ENCODE results near the gene CASKIN2. TPM values are rescaled to one million over a fixed set of nuclear protein-coding genes. Genes with fewer than 3 reads are reported as not detected.

CASKIN2 gene
- total RNA-seq, 1 experiment from 2014 or later, result 19.2 TPM

DNA sequence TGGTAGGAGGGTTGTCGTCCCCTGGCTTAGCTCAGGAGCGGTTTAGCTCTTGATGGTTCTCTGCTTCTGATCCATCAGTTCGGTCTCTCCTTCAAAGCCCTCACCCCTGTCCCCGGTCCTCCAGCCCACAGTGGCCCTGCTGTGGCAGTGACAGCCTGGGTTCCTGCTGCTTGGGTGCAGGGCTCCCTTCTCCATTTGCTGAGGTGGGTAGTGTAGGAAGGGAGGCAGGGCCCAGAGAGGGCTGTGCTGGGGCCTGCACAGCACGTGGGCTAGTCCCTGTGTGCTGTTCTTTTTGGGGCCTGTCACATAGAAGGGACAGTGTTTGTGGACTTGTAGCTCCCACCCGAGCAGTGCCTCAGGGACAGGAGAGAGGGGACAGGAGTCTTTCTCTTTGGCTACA lies 40.6 kb downstream of the CASKIN2 start:
- CTCF ChIA-PET, result interaction anchor here (1.0 kb wide), 1 partner anchor 63 kb away, joined by 3 read pairs; no protein-coding TSS in a partner anchor
- H3K27me3 Mint-ChIP-seq (ENCODE audit: insufficient read depth, unreplicated experiment), result no peaks in the 10 kb centered on the region
- H3K36me3 Mint-ChIP-seq (ENCODE audit: insufficient read depth, unreplicated experiment), result peaks cover 24% of the 10 kb centered on the region
- no TSS peak for BruUV-seq (replicated peaks)
- POLR2A ChIA-PET, result interaction anchor here (0.7 to 0.9 kb wide), 2 partner anchors 42 to 466 kb away, joined by 3 to 4 read pairs; partner anchors contain the start of genes FBF1 and TSEN54
- intact Hi-C loops (cut with micrococcal nuclease), result no loop called here
- no peak for DNase-seq (ENCODE audit: unreplicated experiment)
- H3K4me1 Mint-ChIP-seq (ENCODE audit: insufficient read depth, unreplicated experiment), result no peaks in the 10 kb centered on the region
- no peak overlapping the region for H3K4me3 Mint-ChIP-seq (ENCODE audit: unreplicated experiment)
- no peaks in the 10 kb centered on the region for H3K9me3 Mint-ChIP-seq (ENCODE audit: unreplicated experiment)
- H3K27ac Mint-ChIP-seq (ENCODE audit: low read depth, unreplicated experiment), result no peak overlapping the region
- TF ChIP-seq, protein P1, sequence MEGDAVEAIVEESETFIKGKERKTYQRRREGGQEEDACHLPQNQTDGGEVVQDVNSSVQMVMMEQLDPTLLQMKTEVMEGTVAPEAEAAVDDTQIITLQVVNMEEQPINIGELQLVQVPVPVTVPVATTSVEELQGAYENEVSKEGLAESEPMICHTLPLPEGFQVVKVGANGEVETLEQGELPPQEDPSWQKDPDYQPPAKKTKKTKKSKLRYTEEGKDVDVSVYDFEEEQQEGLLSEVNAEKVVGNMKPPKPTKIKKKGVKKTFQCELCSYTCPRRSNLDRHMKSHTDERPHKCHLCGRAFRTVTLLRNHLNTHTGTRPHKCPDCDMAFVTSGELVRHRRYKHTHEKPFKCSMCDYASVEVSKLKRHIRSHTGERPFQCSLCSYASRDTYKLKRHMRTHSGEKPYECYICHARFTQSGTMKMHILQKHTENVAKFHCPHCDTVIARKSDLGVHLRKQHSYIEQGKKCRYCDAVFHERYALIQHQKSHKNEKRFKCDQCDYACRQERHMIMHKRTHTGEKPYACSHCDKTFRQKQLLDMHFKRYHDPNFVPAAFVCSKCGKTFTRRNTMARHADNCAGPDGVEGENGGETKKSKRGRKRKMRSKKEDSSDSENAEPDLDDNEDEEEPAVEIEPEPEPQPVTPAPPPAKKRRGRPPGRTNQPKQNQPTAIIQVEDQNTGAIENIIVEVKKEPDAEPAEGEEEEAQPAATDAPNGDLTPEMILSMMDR (IDR thresholded peaks at IDR 0.05; ENCODE audit: unreplicated experiment), result no peak

DNA sequence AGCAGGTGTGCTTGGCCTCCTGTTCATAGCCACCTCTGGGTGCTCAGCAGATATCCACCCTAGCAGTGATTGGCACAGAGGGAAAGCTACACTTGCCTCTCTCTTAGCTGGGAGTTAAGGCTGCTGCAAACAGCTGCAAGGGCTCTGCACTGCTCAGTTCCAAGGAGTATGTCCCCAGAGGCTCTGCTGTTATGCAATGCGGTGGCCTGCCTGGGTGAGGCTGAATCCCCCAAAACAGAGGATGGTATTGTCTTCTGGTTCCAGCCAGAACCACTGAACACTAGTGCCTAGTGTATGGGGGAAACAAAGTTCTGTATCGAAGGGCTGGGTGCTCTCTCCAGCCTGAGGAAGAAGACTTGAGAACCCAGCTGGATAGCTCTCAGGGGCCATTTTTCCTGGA lies 42.1 kb downstream of the CASKIN2 start:
- no peaks in the 10 kb centered on the region for H3K9me3 Mint-ChIP-seq (ENCODE audit: unreplicated experiment)
- ChIA-PET POLR2A (no interaction called here), CTCF (interaction anchor here (0.6 to 1.2 kb wide), 2 partner anchors 48 to 77 kb away, joined by 3 read pairs; no protein-coding TSS in a partner anchor)
- H3K4me3 Mint-ChIP-seq (ENCODE audit: unreplicated experiment), result no peak overlapping the region
- no peak overlapping the region for H3K27ac Mint-ChIP-seq (ENCODE audit: low read depth, unreplicated experiment)
- H3K36me3 Mint-ChIP-seq (ENCODE audit: insufficient read depth, unreplicated experiment), result peaks cover 23% of the 10 kb centered on the region
- no TSS peak for BruUV-seq (replicated peaks)
- no peaks in the 10 kb centered on the region for H3K27me3 Mint-ChIP-seq (ENCODE audit: insufficient read depth, unreplicated experiment)
- DNase-seq (ENCODE audit: unreplicated experiment), result no peak
- H3K4me1 Mint-ChIP-seq (ENCODE audit: insufficient read depth, unreplicated experiment), result no peaks in the 10 kb centered on the region
- intact Hi-C loops (cut with micrococcal nuclease), result no loop called here
- TF ChIP-seq, protein P1 (IDR thresholded peaks at IDR 0.05; ENCODE audit: unreplicated experiment), result no peak

DNA sequence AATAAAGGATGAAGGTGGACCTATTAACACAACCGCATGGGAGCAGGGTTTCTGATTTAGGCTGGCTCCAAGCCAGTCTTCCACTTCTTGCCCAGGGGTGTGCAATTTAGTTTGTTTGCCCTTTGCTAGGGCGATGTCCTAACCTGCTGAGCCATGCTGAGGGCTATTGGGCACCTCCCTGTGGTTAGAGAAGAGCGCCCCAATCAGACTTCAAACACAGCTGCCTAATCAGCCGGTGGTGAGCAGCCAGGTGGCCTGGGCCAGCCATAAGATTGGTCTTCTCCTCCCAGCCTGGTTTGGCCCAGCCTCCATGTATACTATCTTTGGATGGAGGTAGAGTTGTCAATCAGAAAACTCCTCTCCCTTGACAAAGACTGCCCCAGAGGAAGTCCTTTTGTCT lies 43.2 kb downstream of the CASKIN2 start:
- TF ChIP-seq, protein P1 (IDR thresholded peaks at IDR 0.05; ENCODE audit: unreplicated experiment), result no peak
- Mint-ChIP-seq H3K27ac (ENCODE audit: low read depth, unreplicated experiment) (no peak overlapping the region), H3K4me1 (ENCODE audit: insufficient read depth, unreplicated experiment) (no peaks in the 10 kb centered on the region), H3K4me3 (ENCODE audit: unreplicated experiment) (no peak overlapping the region), H3K36me3 (ENCODE audit: insufficient read depth, unreplicated experiment) (peaks cover 17% of the 10 kb centered on the region), H3K9me3 (ENCODE audit: unreplicated experiment) (no peaks in the 10 kb centered on the region), H3K27me3 (ENCODE audit: insufficient read depth, unreplicated experiment) (no peaks in the 10 kb centered on the region)
- no peak for DNase-seq (ENCODE audit: unreplicated experiment)
- BruUV-seq (replicated peaks), result no TSS peak
- ChIA-PET POLR2A (no interaction called here), CTCF (interaction anchor here (0.6 to 1.2 kb wide), 3 partner anchors 8 to 47 kb away, joined by 3 read pairs; no protein-coding TSS in a partner anchor)
- intact Hi-C loops (cut with micrococcal nuclease), result no loop called here

DNA sequence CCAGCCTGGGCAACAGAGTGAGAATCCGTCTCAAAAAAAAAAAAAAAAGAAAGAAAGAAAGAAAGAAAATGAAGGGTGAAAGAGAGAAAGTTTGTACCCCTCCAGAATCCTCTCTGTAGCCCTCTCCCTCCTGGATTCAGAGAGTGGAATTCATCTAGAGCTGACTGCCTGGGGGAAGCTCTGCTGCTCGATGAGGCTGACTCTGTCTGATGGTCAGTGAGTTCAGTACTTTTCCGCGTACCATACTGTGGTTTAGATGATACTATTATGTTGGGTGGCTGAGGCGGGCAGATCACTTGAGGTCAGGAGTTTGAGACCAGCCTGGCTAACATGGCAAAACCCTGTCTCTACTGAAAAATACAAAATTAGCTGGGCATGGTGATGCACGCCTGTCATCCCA lies 44.1 kb downstream of the CASKIN2 start:
- no TSS peak for BruUV-seq (replicated peaks)
- Mint-ChIP-seq H3K36me3 (ENCODE audit: insufficient read depth, unreplicated experiment) (peaks cover 15% of the 10 kb centered on the region), H3K4me3 (ENCODE audit: unreplicated experiment) (no peak overlapping the region), H3K9me3 (ENCODE audit: unreplicated experiment) (no peaks in the 10 kb centered on the region), H3K27me3 (ENCODE audit: insufficient read depth, unreplicated experiment) (no peaks in the 10 kb centered on the region), H3K27ac (ENCODE audit: low read depth, unreplicated experiment) (no peak overlapping the region), H3K4me1 (ENCODE audit: insufficient read depth, unreplicated experiment) (no peaks in the 10 kb centered on the region)
- no peak for DNase-seq (ENCODE audit: unreplicated experiment)
- intact Hi-C loops (cut with micrococcal nuclease), result no loop called here
- ChIA-PET CTCF (interaction anchor here (0.7 kb wide), 2 partner anchors 34 to 66 kb away, joined by 3 read pairs; no protein-coding TSS in a partner anchor), POLR2A (no interaction called here)
- TF ChIP-seq, protein P1 (IDR thresholded peaks at IDR 0.05; ENCODE audit: unreplicated experiment), result no peak
